K562 (cell line): Measurements from ENCODE around the gene EVI5L. TPM values are rescaled to one million over a fixed set of nuclear protein-coding genes. Genes with fewer than 3 reads are reported as not detected.
A peak's percentile ranks its signal among the peaks of the same experiment; 100 is the strongest.

Source experiments
- ATAC-seq: fragments of 200-7000 bp; cut with Tn5 transposase; 3 replicates; pipeline ENCODE4 v1.9.1; 2020; ENCODE audit warnings: moderate library complexity
- BruUV-seq: library from RNA; stranded (reverse); fragments of 400-500 nt; replicated peaks from 2 replicates; lab custom pipeline; 2021; lab: Mats Ljungman, UMichigan
- CTCF ChIA-PET: fragments of 300-600 bp; formaldehyde crosslinking; extraction: SDS; loops from one replicate; lab custom pipeline; 2021; ENCODE audit warnings: low intra/inter-chr PET ratio; lab: Yijun Ruan, JAX
- POLR2A ChIA-PET: fragments of 300-600, 350-650 bp; sonication (Branson Sonifier 250); formaldehyde crosslinking; extraction: SDS; loops from one replicate; lab custom pipeline; 2021; ENCODE audit warnings: antibody characterized with exemption, inconsistent platforms; lab: Yijun Ruan, JAX
- DNase-seq, 4 experiments: peaks; one replicate each; pipeline versions ENCODE4 v3.0.0 to v3.0.0-alpha.2; 2011 to 2018; ENCODE audit warnings: low spot score in 3 of 4, mixed read lengths in 3 of 4; ENCODE audit errors: extremely low read depth in 1 of 4
- FAIRE-seq: peaks from 2 replicates; lab custom pipeline; 2011; peaks lifted over from hg19 to GRCh38; lab: Jason Lieb, UNC
- H2AFZ ChIP-seq: 2 replicates; pipeline ENCODE4 v1.6.0; 2011; ENCODE audit warnings: low read depth, low read length, control low read depth, inconsistent platforms
- H3K27ac ChIP-seq: fragments of 200-600 bp; 3 replicates; pipeline ENCODE4 v1.8.0; 2011; ENCODE audit warnings: low read depth, mild to moderate bottlenecking, control low read depth, inconsistent platforms, low read length, moderate library complexity, mixed read lengths; ENCODE audit errors: extremely low read depth
- H3K27me3 ChIP-seq, 2 experiments: fragments of 300-600 bp in 1 of 2; 2 replicates in 1 of 2; 3 replicates in 1 of 2; pipeline versions ENCODE4 v1.6.0 to v1.8.0; 2011; ENCODE audit warnings: inconsistent platforms in 2 of 2, low read length in 2 of 2, mild to moderate bottlenecking in 1 of 2, mixed read lengths in 1 of 2, moderate library complexity in 1 of 2; ENCODE audit not compliant: control insufficient read depth in 2 of 2, insufficient read depth in 2 of 2
- H3K36me3 ChIP-seq: fragments of 300-600 bp; 3 replicates; pipeline ENCODE4 v1.8.0; 2011; ENCODE audit warnings: mild to moderate bottlenecking, low read length, inconsistent platforms; ENCODE audit not compliant: control insufficient read depth, insufficient read depth
- H3K4me1 ChIP-seq, 2 experiments: fragments of 200-600 bp in 1 of 2; replicated peaks in 1 of 2; 2 replicates in 1 of 2; 3 replicates in 1 of 2; pipeline versions ENCODE4 v1.5.1 to v1.8.0; 2011; ENCODE audit warnings: inconsistent platforms in 2 of 2, low read length in 2 of 2, mild to moderate bottlenecking in 1 of 2, mixed read lengths in 1 of 2, moderate library complexity in 1 of 2; ENCODE audit not compliant: control insufficient read depth in 2 of 2, insufficient read depth in 2 of 2
- H3K4me2 ChIP-seq: 2 replicates; pipeline ENCODE4 v1.6.1; 2011; ENCODE audit warnings: low read length, control low read depth, inconsistent platforms, mixed read lengths; ENCODE audit not compliant: insufficient read depth
- H3K4me3 ChIP-seq: fragments of 200-600 bp; sonication (generic), shearing (Covaris generic); 2 replicates; pipeline ENCODE4 v1.5.1; 2016; ENCODE audit warnings: control low read depth, inconsistent platforms
- H3K79me2 ChIP-seq: fragments of 200-600 bp; 3 replicates; pipeline ENCODE4 v1.8.0; 2011; ENCODE audit warnings: low read length, inconsistent platforms; ENCODE audit not compliant: control insufficient read depth, insufficient read depth
- H3K9ac ChIP-seq, 2 experiments: 2 replicates each; pipeline versions ENCODE4 v1.6.0 to v1.6.1; 2011; ENCODE audit warnings: low read depth in 2 of 2, low read length in 2 of 2, control low read depth in 1 of 2, inconsistent platforms in 1 of 2, mild to moderate bottlenecking in 1 of 2, mixed read lengths in 1 of 2; ENCODE audit not compliant: insufficient read depth in 1 of 2
- H3K9me1 ChIP-seq: one replicate; pipeline ENCODE4 v1.6.0; 2011; ENCODE audit warnings: inconsistent platforms, mild to moderate bottlenecking, low read length, moderate library complexity; ENCODE audit not compliant: control insufficient read depth, insufficient read depth
- H3K9me3 ChIP-seq: replicated peaks from 2 replicates; pipeline ENCODE4 v1.5.1; 2011; ENCODE audit warnings: low read depth, low read length, inconsistent platforms; ENCODE audit not compliant: control insufficient read depth, insufficient read depth
- H4K20me1 ChIP-seq: replicated peaks from 2 replicates; pipeline ENCODE4 v1.6.1; 2011; ENCODE audit warnings: low read length, inconsistent platforms, mixed read lengths; ENCODE audit not compliant: control insufficient read depth, insufficient read depth
- ESRRB ChIP-seq: fragments of 250-450 bp; sonication (Bioruptor Pico); IDR thresholded peaks from 2 replicates; pipeline ENCODE4 v1.5.0; 2020; ENCODE audit warnings: mild to moderate bottlenecking, moderate library complexity, borderline replicate concordance
- HIVEP1 ChIP-seq: fragments of 250-450 bp; sonication (Bioruptor Pico); IDR thresholded peaks from 2 replicates; pipeline ENCODE4 v1.4.0; 2020; ENCODE audit warnings: mild to moderate bottlenecking
- MEF2A ChIP-seq: IDR thresholded peaks from 2 replicates; pipeline ENCODE4 v1.6.1; 2011; ENCODE audit warnings: low read depth, mild to moderate bottlenecking, low read length, moderate library complexity; ENCODE audit not compliant: control insufficient read depth
- NR3C1 ChIP-seq: sonication (generic); formaldehyde crosslinking; IDR thresholded peaks from 2 replicates; pipeline ENCODE4 v1.8.1; 2022; ENCODE audit warnings: missing genetic modification reagents
- SETDB1 ChIP-seq: IDR thresholded peaks from one replicate; pipeline ENCODE4 v1.6.1; 2012; ENCODE audit warnings: low read length, control low read depth, inconsistent platforms
- ZBTB1 ChIP-seq: sonication (generic); formaldehyde crosslinking; IDR thresholded peaks from 2 replicates; pipeline ENCODE4 v1.8.1; 2023; ENCODE audit warnings: missing genetic modification reagents, low read depth, mild to moderate bottlenecking, borderline replicate concordance
- ZFX ChIP-seq: sonication (generic); formaldehyde crosslinking; IDR thresholded peaks from 2 replicates; pipeline ENCODE4 v1.8.0; 2022; ENCODE audit warnings: mild to moderate bottlenecking, missing genetic modification reagents, moderate library complexity
- ZNF174 ChIP-seq: fragments of 250-450 bp; sonication (Bioruptor Pico); IDR thresholded peaks from 2 replicates; pipeline ENCODE4 v1.4.0; 2020; ENCODE audit warnings: mild to moderate bottlenecking
- ZNF584 ChIP-seq: fragments of 200-800 bp; sonication (Bioruptor generic); IDR thresholded peaks from 2 replicates; pipeline ENCODE4 v1.6.1; 2016; ENCODE audit warnings: low read depth, mild to moderate bottlenecking, missing genetic modification characterization, missing compliant biosample characterization
- WGBS: fragments of 100-300 bp; shearing (Covaris generic); methylation state at CpG from one replicate; pipeline ENCODE4 v1.1.6; 2016; ENCODE audit warnings: low coverage, mixed read lengths; ENCODE audit not compliant: insufficient coverage; ENCODE audit errors: missing lambda C conversion rate; 5-methylcytosine and 5-hydroxymethylcytosine counted together
- in situ Hi-C: fragments of 300-500 bp; cut with MboI; formaldehyde crosslinking; loops from 4 replicates; pipeline ENCODE4 v1.15.0; 2018; ENCODE audit warnings: inconsistent platforms, mixed read lengths
- intact Hi-C: fragments of 100-400 bp; cut with micrococcal nuclease; formaldehyde crosslinking; loops from 2 replicates; pipeline ENCODE4 v1.14.2; 2022
- polyA plus RNA-seq, 8 experiments: library from polyadenylated mRNA; depleted of rRNA in 4 of 8; stranded (reverse) in 5 of 8; unstranded in 3 of 8; fragments of >200 nt; fragmentation: Nextera tagmentation in 2 of 8; fragmentation: Illumina TruSeq in 1 of 8; extraction: Ambion mirVana in 2 of 8; extraction: Trizol in 1 of 8; gene quantifications; 2 replicates each; pipeline versions ENCODE4 v1.2.1 to v1.2.3, GENCODE V29; 2011 to 2014; ENCODE audit warnings: inconsistent platforms in 1 of 8, missing spikeins in 1 of 8
- total RNA-seq, 7 experiments: library from RNA; depleted of rRNA in 6 of 7; stranded (reverse); fragments of >200 nt in 6 of 7; fragmentation: Illumina TruSeq in 2 of 7; extraction: Trizol in 2 of 7; gene quantifications; 2 replicates each; pipeline versions ENCODE4 v1.2.1 to v1.2.3, GENCODE V29; 2011 to 2021; ENCODE audit warnings: low replicate concordance in 1 of 7
- TF ChIP-seq, protein P1 (sequence below), 2 experiments: fragments of 450-650 bp; formaldehyde crosslinking in 1 of 2; IDR thresholded peaks; 2 replicates each; pipeline versions ENCODE4 v1.4.0 to v1.6.1; 2014 to 2020; ENCODE audit warnings: mild to moderate bottlenecking in 2 of 2, borderline replicate concordance in 1 of 2, low read depth in 1 of 2
- TF ChIP-seq, protein P2 (sequence below): fragments of 250-450 bp; sonication (Bioruptor Pico); IDR thresholded peaks from 2 replicates; pipeline ENCODE4 v1.4.0; 2020

Gene EVI5L
- total and polyA plus RNA-seq, 9 of the 15 experiments (the other 6 are each of a cell fraction or from before 2014, with no cell fraction given) = 0.69 to 1.8 (median 1.2) TPM; not detected in 2

DNA sequence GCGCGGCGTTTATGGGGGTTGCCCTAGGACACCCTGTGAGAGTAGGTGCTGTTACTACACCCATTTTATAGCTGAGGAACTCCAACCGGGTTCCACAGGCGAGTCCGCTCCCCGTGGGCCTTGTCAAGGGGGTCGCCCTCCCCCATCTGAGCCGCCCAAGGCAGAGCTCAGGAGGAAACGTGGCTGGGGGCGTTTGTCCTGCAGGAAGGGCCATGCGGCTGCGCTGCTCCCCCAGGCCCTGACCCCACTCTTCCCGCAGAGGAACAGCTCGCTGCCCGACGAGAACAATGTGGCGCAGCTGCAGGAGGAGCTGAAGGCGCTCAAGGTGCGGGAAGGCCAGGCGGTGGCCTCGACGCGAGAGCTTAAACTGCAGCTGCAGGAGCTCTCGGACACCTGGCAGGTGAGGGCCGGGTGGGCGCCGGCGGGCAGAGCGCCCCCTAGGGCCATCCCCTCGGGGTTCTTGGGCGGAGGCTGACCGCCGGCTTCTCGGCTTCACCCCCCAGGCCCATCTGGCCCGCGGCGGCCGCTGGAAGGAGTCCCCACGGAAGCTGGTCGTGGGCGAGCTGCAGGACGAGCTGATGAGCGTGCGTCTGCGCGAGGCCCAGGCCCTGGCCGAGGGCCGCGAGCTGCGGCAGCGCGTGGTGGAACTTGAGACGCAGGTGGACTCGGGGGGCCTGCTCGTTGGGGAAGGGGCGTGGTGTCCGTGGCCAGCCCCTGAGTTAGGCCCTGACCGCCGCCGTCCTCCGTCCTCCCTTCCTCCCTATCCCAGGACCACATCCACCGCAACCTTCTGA lies 31.8 kb downstream of the EVI5L start:
- ChIA-PET CTCF (no interaction called here), POLR2A (interaction anchor here (0.5 kb wide), 1 partner anchor 732 kb away, joined by 4 read pairs; no protein-coding TSS in a partner anchor)
- DNase-seq (no peak), ATAC-seq (no peak; the same call in 2 of the 3 replicates), FAIRE-seq (no peak)
- peak overlapping the region; percentile 83 for H2AFZ ChIP-seq
- no peaks in the 10 kb centered on the region for H3K79me2 ChIP-seq
- H3K27me3 ChIP-seq = no peaks in the 10 kb centered on the region
- no peak overlapping the region for H3K27ac ChIP-seq
- H3K36me3 ChIP-seq = no peaks in the 10 kb centered on the region
- H3K4me3 ChIP-seq = peak overlapping the region; percentile 36
- intact Hi-C loops (no loop called here), in situ Hi-C loops (no loop called here)
- peaks cover 22 to 86% of the 10 kb centered on the region in 2 experiments for H3K4me1 ChIP-seq
- H3K9me3 ChIP-seq = no peaks in the 10 kb centered on the region
- H3K9me1 ChIP-seq = peaks cover 6% of the 10 kb centered on the region
- peak overlapping the region in 1 of 2 experiments; percentile 86; a peak in 2 of 4 replicates for H3K9ac ChIP-seq
- peak overlapping the region; percentile 72 for H3K4me2 ChIP-seq
- WGBS = 53% methylated on average over 30 of the region's 63 CpGs
- H4K20me1 ChIP-seq = no peaks in the 10 kb centered on the region
- no TSS peak for BruUV-seq
- TF ChIP-seq ZBTB1 (CRISPR knock-in tag) (peak; percentile 79; the same call in 1 of the 2 replicates), ZFX (CRISPR knock-in tag) (peak; percentile 69; the same call in 1 of the 2 replicates), HIVEP1 (CRISPR knock-in tag) (no peak), ZNF174 (no peak), ESRRB (no peak), MEF2A (no peak), SETDB1 (no peak), ZNF584 (no peak), NR3C1 (CRISPR knock-in tag) (0 out of 2 replicates have a peak, but pooled peaks have one; percentile 35)
- TF ChIP-seq, protein P1, sequence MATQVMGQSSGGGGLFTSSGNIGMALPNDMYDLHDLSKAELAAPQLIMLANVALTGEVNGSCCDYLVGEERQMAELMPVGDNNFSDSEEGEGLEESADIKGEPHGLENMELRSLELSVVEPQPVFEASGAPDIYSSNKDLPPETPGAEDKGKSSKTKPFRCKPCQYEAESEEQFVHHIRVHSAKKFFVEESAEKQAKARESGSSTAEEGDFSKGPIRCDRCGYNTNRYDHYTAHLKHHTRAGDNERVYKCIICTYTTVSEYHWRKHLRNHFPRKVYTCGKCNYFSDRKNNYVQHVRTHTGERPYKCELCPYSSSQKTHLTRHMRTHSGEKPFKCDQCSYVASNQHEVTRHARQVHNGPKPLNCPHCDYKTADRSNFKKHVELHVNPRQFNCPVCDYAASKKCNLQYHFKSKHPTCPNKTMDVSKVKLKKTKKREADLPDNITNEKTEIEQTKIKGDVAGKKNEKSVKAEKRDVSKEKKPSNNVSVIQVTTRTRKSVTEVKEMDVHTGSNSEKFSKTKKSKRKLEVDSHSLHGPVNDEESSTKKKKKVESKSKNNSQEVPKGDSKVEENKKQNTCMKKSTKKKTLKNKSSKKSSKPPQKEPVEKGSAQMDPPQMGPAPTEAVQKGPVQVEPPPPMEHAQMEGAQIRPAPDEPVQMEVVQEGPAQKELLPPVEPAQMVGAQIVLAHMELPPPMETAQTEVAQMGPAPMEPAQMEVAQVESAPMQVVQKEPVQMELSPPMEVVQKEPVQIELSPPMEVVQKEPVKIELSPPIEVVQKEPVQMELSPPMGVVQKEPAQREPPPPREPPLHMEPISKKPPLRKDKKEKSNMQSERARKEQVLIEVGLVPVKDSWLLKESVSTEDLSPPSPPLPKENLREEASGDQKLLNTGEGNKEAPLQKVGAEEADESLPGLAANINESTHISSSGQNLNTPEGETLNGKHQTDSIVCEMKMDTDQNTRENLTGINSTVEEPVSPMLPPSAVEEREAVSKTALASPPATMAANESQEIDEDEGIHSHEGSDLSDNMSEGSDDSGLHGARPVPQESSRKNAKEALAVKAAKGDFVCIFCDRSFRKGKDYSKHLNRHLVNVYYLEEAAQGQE (IDR thresholded peaks at IDR 0.05; ENCODE audit: borderline replicate concordance) = no peak
- TF ChIP-seq, protein P1 (CRISPR knock-in tag; IDR thresholded peaks at IDR 0.05; ENCODE audit: low read depth) = peak; percentile 62; the same call in 1 of the 2 replicates
- TF ChIP-seq, protein P2, sequence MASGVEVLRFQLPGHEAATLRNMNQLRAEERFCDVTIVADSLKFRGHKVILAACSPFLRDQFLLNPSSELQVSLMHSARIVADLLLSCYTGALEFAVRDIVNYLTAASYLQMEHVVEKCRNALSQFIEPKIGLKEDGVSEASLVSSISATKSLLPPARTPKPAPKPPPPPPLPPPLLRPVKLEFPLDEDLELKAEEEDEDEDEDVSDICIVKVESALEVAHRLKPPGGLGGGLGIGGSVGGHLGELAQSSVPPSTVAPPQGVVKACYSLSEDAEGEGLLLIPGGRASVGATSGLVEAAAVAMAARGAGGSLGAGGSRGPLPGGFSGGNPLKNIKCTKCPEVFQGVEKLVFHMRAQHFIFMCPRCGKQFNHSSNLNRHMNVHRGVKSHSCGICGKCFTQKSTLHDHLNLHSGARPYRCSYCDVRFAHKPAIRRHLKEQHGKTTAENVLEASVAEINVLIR (CRISPR knock-in tag) = no peak
